HUES64 (cell line): ENCODE measurements around the gene CST8.
A peak's percentile ranks its signal among the peaks of the same experiment; 100 is the strongest.
"Not testable (repeated sequence)": the region's sequence is repeated elsewhere in the genome, so short reads cannot be mapped to it uniquely, and the experiment has no call there.

ENCODE experiments used
- H3K27ac ChIP-seq: 2 replicates; pipeline ENCODE4 v1.7.0; 2013; ENCODE audit warnings: low read depth, low read length, inconsistent platforms
- H3K27me3 ChIP-seq: 2 replicates; pipeline ENCODE4 v1.6.1; 2013; ENCODE audit warnings: mild to moderate bottlenecking, low read length; ENCODE audit not compliant: insufficient read depth
- H3K36me3 ChIP-seq: 2 replicates; pipeline ENCODE4 v1.6.1; 2013; ENCODE audit warnings: mild to moderate bottlenecking, low read length; ENCODE audit not compliant: insufficient read depth
- H3K4me1 ChIP-seq: 2 replicates; pipeline ENCODE4 v1.6.1; 2013; ENCODE audit warnings: mild to moderate bottlenecking, low read length, moderate library complexity; ENCODE audit not compliant: insufficient read depth
- H3K4me3 ChIP-seq: 2 replicates; pipeline ENCODE4 v1.5.1; 2013; ENCODE audit warnings: mild to moderate bottlenecking, low read length, moderate library complexity
- H3K9ac ChIP-seq: 2 replicates; pipeline ENCODE4 v1.6.1; 2013; ENCODE audit warnings: mild to moderate bottlenecking, low read depth, low read length
- H3K9me3 ChIP-seq: 2 replicates; pipeline ENCODE4 v1.6.1; 2013; ENCODE audit warnings: low read depth, low read length; ENCODE audit not compliant: insufficient read depth
- WGBS: fragments of 150-250, 120-280 bp; methylation state at CpG from one replicate; pipeline ENCODE4 v1.1.7; 2013; ENCODE audit warnings: missing lambda C conversion rate; 5-methylcytosine and 5-hydroxymethylcytosine counted together

The CST8 gene

GRCh38 chr20:23453549-23454543 is 37.1 kb upstream of the CST8 start:
- no peak overlapping the region for H3K9ac ChIP-seq
- H3K27me3 ChIP-seq, result no peaks in the 10 kb centered on the region
- no peak overlapping the region for H3K4me3 ChIP-seq
- 94% methylated on average over 15 of the region's 15 CpGs for WGBS
- H3K27ac ChIP-seq, result no peak overlapping the region
- no peaks in the 10 kb centered on the region for H3K36me3 ChIP-seq
- no peaks in the 10 kb centered on the region for H3K4me1 ChIP-seq
- H3K9me3 ChIP-seq, result no peaks in the 10 kb centered on the region

GRCh38 chr20:23454816-23455215 is 36.1 kb upstream of the CST8 start:
- 100% methylated on average over 1 of the region's 1 CpG for WGBS
- no peak overlapping the region for H3K4me3 ChIP-seq
- H3K4me1 ChIP-seq, result no peaks in the 10 kb centered on the region
- H3K36me3 ChIP-seq, result no peaks in the 10 kb centered on the region
- H3K9me3 ChIP-seq, result no peaks in the 10 kb centered on the region
- no peaks in the 10 kb centered on the region for H3K27me3 ChIP-seq
- H3K9ac ChIP-seq, result no peak overlapping the region
- no peak overlapping the region for H3K27ac ChIP-seq

GRCh38 chr20:23455639-23456038 is 35.3 kb upstream of the CST8 start:
- Histone ChIP-seq H3K4me3 (no peak overlapping the region), H3K4me1 (0 out of 2 replicates have a peak, but pooled peaks cover under 1% of the 10 kb centered on the region), H3K27me3 (no peaks in the 10 kb centered on the region), H3K9me3 (no peaks in the 10 kb centered on the region), H3K27ac (no peak overlapping the region), H3K36me3 (no peaks in the 10 kb centered on the region), H3K9ac (no peak overlapping the region)
- 94% methylated on average over 7 of the region's 7 CpGs for WGBS

- H3K4me1 ChIP-seq, result 0 out of 2 replicates have a peak, but pooled peaks cover 5% of the 10 kb centered on the region
- H3K27me3 ChIP-seq, result no peaks in the 10 kb centered on the region
- H3K27ac ChIP-seq, result no peak overlapping the region
- H3K9me3 ChIP-seq, result no peaks in the 10 kb centered on the region
- 95% methylated on average over 3 of the region's 3 CpGs for WGBS
- no peaks in the 10 kb centered on the region for H3K36me3 ChIP-seq
- H3K9ac ChIP-seq, result no peak overlapping the region
- no peak overlapping the region for H3K4me3 ChIP-seq
Observed at GRCh38 chr20:23456409-23456808, 34.5 kb upstream of the CST8 start.

GRCh38 chr20:23456873-23457272 is 34.0 kb upstream of the CST8 start:
- WGBS, result 97% methylated on average over 7 of the region's 7 CpGs
- Histone ChIP-seq H3K4me1 (0 out of 2 replicates have a peak, but pooled peaks cover 5% of the 10 kb centered on the region), H3K9ac (no peak overlapping the region), H3K27ac (no peak overlapping the region), H3K9me3 (no peaks in the 10 kb centered on the region), H3K4me3 (no peak overlapping the region), H3K36me3 (no peaks in the 10 kb centered on the region), H3K27me3 (no peaks in the 10 kb centered on the region)

- Histone ChIP-seq H3K4me1 (0 out of 2 replicates have a peak, but pooled peaks cover 5% of the 10 kb centered on the region), H3K9me3 (peaks cover 11% of the 10 kb centered on the region), H3K9ac (no peak overlapping the region), H3K27ac (no peak overlapping the region), H3K36me3 (no peaks in the 10 kb centered on the region), H3K27me3 (no peaks in the 10 kb centered on the region), H3K4me3 (no peak overlapping the region)
- WGBS, result 93% methylated on average over 3 of the region's 3 CpGs
Observed at GRCh38 chr20:23459461-23460150, 31.3 kb upstream of the CST8 start.

GRCh38 chr20:23461180-23461579 is 29.7 kb upstream of the CST8 start:
- no peaks in the 10 kb centered on the region for H3K27me3 ChIP-seq
- 100% methylated on average over 1 of the region's 1 CpG for WGBS
- H3K9me3 ChIP-seq, result peaks cover 25% of the 10 kb centered on the region
- no peak overlapping the region for H3K4me3 ChIP-seq
- H3K9ac ChIP-seq, result no peak overlapping the region
- H3K27ac ChIP-seq, result no peak overlapping the region
- 0 out of 2 replicates have a peak, but pooled peaks cover 5% of the 10 kb centered on the region for H3K4me1 ChIP-seq
- H3K36me3 ChIP-seq, result no peaks in the 10 kb centered on the region

- H3K27ac ChIP-seq, H3K9ac ChIP-seq, H3K36me3 ChIP-seq, H3K4me3 ChIP-seq, H3K27me3 ChIP-seq: not testable (repeated sequence)
- Histone ChIP-seq H3K9me3 (peaks cover 43% of the 10 kb centered on the region), H3K4me1 (peaks cover 13% of the 10 kb centered on the region; the same call in 1 of the 2 replicates)
- 89% methylated on average over 2 of the region's 3 CpGs for WGBS
Observed at GRCh38 chr20:23466961-23467360, 24.0 kb upstream of the CST8 start.

- not testable (repeated sequence) for H3K27ac ChIP-seq
Observed at GRCh38 chr20:23472306-23472705, 18.6 kb upstream of the CST8 start.

GRCh38 chr20:23473293-23473692 is 17.6 kb upstream of the CST8 start:
- WGBS, result 5% methylated on average over 2 of the region's 2 CpGs
- not testable (repeated sequence) for H3K9me3 ChIP-seq, H3K4me3 ChIP-seq, H3K9ac ChIP-seq, H3K36me3 ChIP-seq
- peaks cover 30% of the 10 kb centered on the region for H3K4me1 ChIP-seq
- peaks cover 11% of the 10 kb centered on the region; the same call in 1 of the 2 replicates for H3K27me3 ChIP-seq
- peak overlapping the region; percentile 53; the same call in 1 of the 2 replicates for H3K27ac ChIP-seq

More at GRCh38 chr20:23472306-23472705, 18.6 kb upstream of the CST8 start:
- H3K4me3 ChIP-seq, H3K9me3 ChIP-seq, H3K36me3 ChIP-seq, H3K9ac ChIP-seq: not testable (repeated sequence)
- 89% methylated on average over 5 of the region's 5 CpGs for WGBS
- peaks cover 11% of the 10 kb centered on the region; the same call in 1 of the 2 replicates for H3K27me3 ChIP-seq
- H3K4me1 ChIP-seq, result peaks cover 30% of the 10 kb centered on the region

- Histone ChIP-seq H3K27me3 (peaks cover 11% of the 10 kb centered on the region; the same call in 1 of the 2 replicates), H3K4me3 (no peak overlapping the region), H3K9ac (no peak overlapping the region), H3K36me3 (no peaks in the 10 kb centered on the region), H3K27ac (no peak overlapping the region), H3K4me1 (peaks cover 25% of the 10 kb centered on the region), H3K9me3 (no peaks in the 10 kb centered on the region)
- WGBS, result 96% methylated on average over 5 of the region's 5 CpGs
Observed at GRCh38 chr20:23475395-23475794, 15.5 kb upstream of the CST8 start.
